ENCODE measurements around the gene IRX2. TPM values are rescaled to one million over a fixed set of nuclear protein-coding genes. Genes with fewer than 3 reads are reported as not detected.

Gene IRX2
- total RNA-seq, 1 experiment from 2014 or later = 0.10 TPM

DNA sequence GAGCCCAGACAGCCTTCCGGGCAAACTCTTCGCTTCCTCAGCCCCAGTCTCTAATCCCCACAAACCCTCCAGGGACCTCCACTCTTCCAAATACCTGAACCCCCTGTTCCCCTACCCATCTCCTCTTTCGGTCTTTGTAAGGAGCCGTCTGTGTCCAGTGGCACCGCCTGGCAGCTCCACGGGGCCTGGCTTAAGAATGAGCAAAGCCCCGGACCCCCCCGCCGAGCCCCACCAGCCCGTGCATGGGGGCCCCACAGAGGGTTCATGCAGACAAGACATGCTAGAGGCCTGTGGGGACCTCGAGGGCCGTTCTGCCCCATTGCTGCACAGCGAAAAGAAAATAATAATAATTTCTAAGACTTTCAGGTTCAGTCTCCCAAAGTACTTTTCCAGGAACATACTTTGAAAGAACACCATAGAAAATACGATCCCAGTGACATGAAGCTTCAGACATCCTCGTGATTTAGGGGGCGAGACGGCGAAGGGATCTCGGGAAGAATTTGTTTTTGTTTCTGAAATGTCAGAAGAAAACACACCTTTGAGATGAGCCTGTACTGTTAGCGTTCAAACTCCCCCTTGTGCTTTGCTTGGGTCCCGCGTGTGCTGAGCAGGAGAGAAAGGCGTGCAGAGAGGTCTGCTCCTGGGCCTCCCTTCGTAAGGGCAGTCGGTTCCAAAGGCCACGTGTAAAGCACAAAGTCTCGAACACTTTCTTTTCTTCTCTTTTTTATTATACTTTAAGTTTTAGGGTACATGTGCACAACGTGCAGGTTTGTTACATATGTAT is 49.2 kb downstream of the IRX2 start:
- H3K27me3 ChIP-seq (ENCODE audit: control insufficient read depth, insufficient read depth, low read length) = peaks cover 2% of the 10 kb centered on the region; the same call in 1 of the 2 replicates
- H3K9me3 ChIP-seq (ENCODE audit: control insufficient read depth, insufficient read depth, low read depth, low read length) = no peaks in the 10 kb centered on the region
- ChIA-PET POLR2A (no interaction called here), CTCF (no interaction called here)
- H3K4me3 ChIP-seq (ENCODE audit: low read depth in 2 of 2, low read length in 2 of 2) = no peak overlapping the region
- H3K36me3 ChIP-seq (ENCODE audit: control insufficient read depth, insufficient read depth, low read length) = no peaks in the 10 kb centered on the region
- H3K4me1 ChIP-seq (ENCODE audit: control insufficient read depth, insufficient read depth, low read length) = no peaks in the 10 kb centered on the region
- H3K27ac ChIP-seq (ENCODE audit: low read length) = no peak overlapping the region
- in situ Hi-C loops (cut with HindIII; ENCODE audit: low pct_unique_long_range_greater_than_20kb, low sequenced_read_pairs) = no loop called here
- DNase-seq (ENCODE audit: low read depth, low spot score) (no peak), ATAC-seq (no peak)
- no peak for TF ChIP-seq POLR2AphosphoS5 (IDR thresholded peaks at IDR 0.05; ENCODE audit: low read depth, low read length)
- TF ChIP-seq, protein P1, sequence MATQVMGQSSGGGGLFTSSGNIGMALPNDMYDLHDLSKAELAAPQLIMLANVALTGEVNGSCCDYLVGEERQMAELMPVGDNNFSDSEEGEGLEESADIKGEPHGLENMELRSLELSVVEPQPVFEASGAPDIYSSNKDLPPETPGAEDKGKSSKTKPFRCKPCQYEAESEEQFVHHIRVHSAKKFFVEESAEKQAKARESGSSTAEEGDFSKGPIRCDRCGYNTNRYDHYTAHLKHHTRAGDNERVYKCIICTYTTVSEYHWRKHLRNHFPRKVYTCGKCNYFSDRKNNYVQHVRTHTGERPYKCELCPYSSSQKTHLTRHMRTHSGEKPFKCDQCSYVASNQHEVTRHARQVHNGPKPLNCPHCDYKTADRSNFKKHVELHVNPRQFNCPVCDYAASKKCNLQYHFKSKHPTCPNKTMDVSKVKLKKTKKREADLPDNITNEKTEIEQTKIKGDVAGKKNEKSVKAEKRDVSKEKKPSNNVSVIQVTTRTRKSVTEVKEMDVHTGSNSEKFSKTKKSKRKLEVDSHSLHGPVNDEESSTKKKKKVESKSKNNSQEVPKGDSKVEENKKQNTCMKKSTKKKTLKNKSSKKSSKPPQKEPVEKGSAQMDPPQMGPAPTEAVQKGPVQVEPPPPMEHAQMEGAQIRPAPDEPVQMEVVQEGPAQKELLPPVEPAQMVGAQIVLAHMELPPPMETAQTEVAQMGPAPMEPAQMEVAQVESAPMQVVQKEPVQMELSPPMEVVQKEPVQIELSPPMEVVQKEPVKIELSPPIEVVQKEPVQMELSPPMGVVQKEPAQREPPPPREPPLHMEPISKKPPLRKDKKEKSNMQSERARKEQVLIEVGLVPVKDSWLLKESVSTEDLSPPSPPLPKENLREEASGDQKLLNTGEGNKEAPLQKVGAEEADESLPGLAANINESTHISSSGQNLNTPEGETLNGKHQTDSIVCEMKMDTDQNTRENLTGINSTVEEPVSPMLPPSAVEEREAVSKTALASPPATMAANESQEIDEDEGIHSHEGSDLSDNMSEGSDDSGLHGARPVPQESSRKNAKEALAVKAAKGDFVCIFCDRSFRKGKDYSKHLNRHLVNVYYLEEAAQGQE (IDR thresholded peaks at IDR 0.05; ENCODE audit: insufficient read depth in 1 of 2, low read depth in 2 of 2, low read length in 1 of 2) = no peak
- TF ChIP-seq, protein P2, sequence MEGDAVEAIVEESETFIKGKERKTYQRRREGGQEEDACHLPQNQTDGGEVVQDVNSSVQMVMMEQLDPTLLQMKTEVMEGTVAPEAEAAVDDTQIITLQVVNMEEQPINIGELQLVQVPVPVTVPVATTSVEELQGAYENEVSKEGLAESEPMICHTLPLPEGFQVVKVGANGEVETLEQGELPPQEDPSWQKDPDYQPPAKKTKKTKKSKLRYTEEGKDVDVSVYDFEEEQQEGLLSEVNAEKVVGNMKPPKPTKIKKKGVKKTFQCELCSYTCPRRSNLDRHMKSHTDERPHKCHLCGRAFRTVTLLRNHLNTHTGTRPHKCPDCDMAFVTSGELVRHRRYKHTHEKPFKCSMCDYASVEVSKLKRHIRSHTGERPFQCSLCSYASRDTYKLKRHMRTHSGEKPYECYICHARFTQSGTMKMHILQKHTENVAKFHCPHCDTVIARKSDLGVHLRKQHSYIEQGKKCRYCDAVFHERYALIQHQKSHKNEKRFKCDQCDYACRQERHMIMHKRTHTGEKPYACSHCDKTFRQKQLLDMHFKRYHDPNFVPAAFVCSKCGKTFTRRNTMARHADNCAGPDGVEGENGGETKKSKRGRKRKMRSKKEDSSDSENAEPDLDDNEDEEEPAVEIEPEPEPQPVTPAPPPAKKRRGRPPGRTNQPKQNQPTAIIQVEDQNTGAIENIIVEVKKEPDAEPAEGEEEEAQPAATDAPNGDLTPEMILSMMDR (IDR thresholded peaks at IDR 0.05) = no peak
- intact Hi-C loops (cut with micrococcal nuclease; ENCODE audit: unreplicated experiment) = no loop called here
- BruUV-seq (replicated peaks) = no TSS peak

DNA sequence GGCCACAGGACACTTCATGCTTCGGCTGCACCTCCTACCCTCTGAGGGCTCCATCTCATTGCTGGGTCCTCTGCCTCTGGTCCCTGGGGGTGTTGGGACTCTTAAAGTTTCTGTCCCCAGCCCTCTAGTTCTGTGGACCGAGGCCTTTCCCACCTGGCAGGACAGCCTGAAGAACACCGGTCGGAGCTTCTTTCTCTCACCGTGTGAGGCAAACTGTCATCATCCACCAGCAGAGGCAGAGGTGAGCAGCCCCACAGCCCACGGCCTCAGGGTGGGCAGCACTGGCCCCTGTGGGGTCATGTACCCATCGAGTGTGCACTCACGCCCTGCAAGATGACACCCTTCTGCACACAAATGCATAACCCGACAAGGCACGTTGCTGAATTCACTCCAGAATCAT is 49.9 kb downstream of the IRX2 start:
- no peaks in the 10 kb centered on the region for H3K9me3 ChIP-seq (ENCODE audit: control insufficient read depth, insufficient read depth, low read depth, low read length)
- ChIA-PET POLR2A (no interaction called here), CTCF (no interaction called here)
- H3K36me3 ChIP-seq (ENCODE audit: control insufficient read depth, insufficient read depth, low read length) = no peaks in the 10 kb centered on the region
- H3K27me3 ChIP-seq (ENCODE audit: control insufficient read depth, insufficient read depth, low read length) = peaks cover 2% of the 10 kb centered on the region; the same call in 1 of the 2 replicates
- no peak for ATAC-seq
- DNase-seq (ENCODE audit: low read depth, low spot score) = no peak
- no peaks in the 10 kb centered on the region for H3K4me1 ChIP-seq (ENCODE audit: control insufficient read depth, insufficient read depth, low read length)
- TF ChIP-seq, protein P2 (IDR thresholded peaks at IDR 0.05) = no peak; the same call in 1 of the 2 replicates
- H3K4me3 ChIP-seq (ENCODE audit: low read depth in 2 of 2, low read length in 2 of 2) = no peak overlapping the region
- BruUV-seq (replicated peaks) = no TSS peak
- H3K27ac ChIP-seq (ENCODE audit: low read length) = no peak overlapping the region
- intact Hi-C loops (cut with micrococcal nuclease; ENCODE audit: unreplicated experiment) = no loop called here
- in situ Hi-C loops (cut with HindIII; ENCODE audit: low pct_unique_long_range_greater_than_20kb, low sequenced_read_pairs) = no loop called here

DNA sequence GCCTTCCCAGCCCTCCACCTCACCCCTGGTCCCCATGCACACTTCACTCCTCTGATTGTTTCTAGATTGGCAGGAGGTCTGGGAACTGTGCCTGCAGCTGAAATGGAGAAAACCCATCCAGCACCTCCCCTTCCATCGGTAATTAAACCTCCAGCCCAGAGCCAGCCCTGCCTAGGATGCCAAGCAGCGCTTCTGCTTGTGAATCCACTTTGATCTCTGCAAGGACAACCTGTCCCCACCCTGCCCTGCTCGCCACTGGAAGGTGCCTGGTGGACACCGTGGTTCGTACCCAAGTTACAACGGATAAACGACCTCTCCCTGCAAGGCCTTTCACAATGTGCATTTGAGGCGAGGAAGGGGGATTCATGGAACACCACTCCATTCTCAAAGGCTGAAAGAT is 50.6 kb downstream of the IRX2 start:
- in situ Hi-C loops (cut with HindIII; ENCODE audit: low pct_unique_long_range_greater_than_20kb, low sequenced_read_pairs) = no loop called here
- Histone ChIP-seq H3K27me3 (ENCODE audit: control insufficient read depth, insufficient read depth, low read length) (no peaks in the 10 kb centered on the region; the same call in 1 of the 2 replicates), H3K4me1 (ENCODE audit: control insufficient read depth, insufficient read depth, low read length) (no peaks in the 10 kb centered on the region), H3K27ac (ENCODE audit: low read length) (no peak overlapping the region), H3K4me3 (ENCODE audit: low read depth in 2 of 2, low read length in 2 of 2) (no peak overlapping the region), H3K9me3 (ENCODE audit: control insufficient read depth, insufficient read depth, low read depth, low read length) (no peaks in the 10 kb centered on the region), H3K36me3 (ENCODE audit: control insufficient read depth, insufficient read depth, low read length) (no peaks in the 10 kb centered on the region)
- BruUV-seq (replicated peaks) = no TSS peak
- ChIA-PET CTCF (no interaction called here), POLR2A (no interaction called here)
- no peak for ATAC-seq
- TF ChIP-seq POLR2AphosphoS5 (IDR thresholded peaks at IDR 0.05; ENCODE audit: low read depth, low read length) (no peak), TCF7L2 (IDR thresholded peaks at IDR 0.05; ENCODE audit: low read depth, low read length) (no peak), SIN3A (IDR thresholded peaks at IDR 0.05; ENCODE audit: borderline replicate concordance, insufficient read depth, low read depth, low read length) (no peak)
- TF ChIP-seq, protein P2 (IDR thresholded peaks at IDR 0.05) = no peak
- TF ChIP-seq, protein P1 (IDR thresholded peaks at IDR 0.05; ENCODE audit: insufficient read depth in 1 of 2, low read depth in 2 of 2, low read length in 1 of 2) = no peak
- DNase-seq (ENCODE audit: low read depth, low spot score) = no peak
- intact Hi-C loops (cut with micrococcal nuclease; ENCODE audit: unreplicated experiment) = no loop called here
